Colonic mucosa (tissue), 4 donors: ENCODE data around the gene TASP1. TPM values are rescaled to one million over a fixed set of nuclear protein-coding genes. Genes with fewer than 3 reads are reported as not detected.

Experiments
- DNase-seq: peaks from one replicate; pipeline ENCODE4 v3.0.0-alpha.2; 2020
- H3K27ac ChIP-seq: fragments of 200-600 bp; one replicate; pipeline ENCODE4 v1.8.0; 2021
- H3K27me3 ChIP-seq: fragments of 200-600 bp; one replicate; pipeline ENCODE4 v1.8.0; 2021
- H3K36me3 ChIP-seq: fragments of 200-600 bp; one replicate; pipeline ENCODE4 v1.8.0; 2021
- H3K4me1 ChIP-seq: fragments of 200-600 bp; one replicate; pipeline ENCODE4 v1.8.0; 2021; ENCODE audit warnings: mild to moderate bottlenecking
- H3K4me3 ChIP-seq: fragments of 200-600 bp; one replicate; pipeline ENCODE4 v1.8.0; 2021
- H3K9ac ChIP-seq, 2 donors: one replicate each; pipeline ENCODE4 v1.7.0; 2013; ENCODE audit warnings: control low read depth in 2 of 2, low read depth in 2 of 2, low read length in 2 of 2
- H3K9me3 ChIP-seq: fragments of 200-600 bp; one replicate; pipeline ENCODE4 v1.8.0; 2021
- CTCF ChIP-seq: fragments of 200-600 bp; IDR thresholded peaks from one replicate; pipeline ENCODE4 v1.8.0; 2022; ENCODE audit warnings: antibody characterized with exemption, mild to moderate bottlenecking
- intact Hi-C: fragments of 100-400 bp; cut with DNase I; formaldehyde crosslinking; loops from one replicate; pipeline ENCODE4 v1.14.1; 2022
- total RNA-seq, 2 donors: library from RNA; stranded (reverse); fragmentation: NEBNext Ultra II Directional in 1 of 2; extraction: Animal tissue kit (Norgen Biotek cat#: 25700) in 1 of 2; gene quantifications; one replicate each; pipeline ENCODE4 v1.2.1, GENCODE V29; 2021
- donor health status: healthy.
- donor health status: DM: no; HTN: no; CAD: no.
- donor health status: DM: no; HTN: no; CAD: no.

Gene TASP1
- total RNA-seq, 2 donors from 2014 or later: 9.4 to 12.6 TPM

- no peaks in the 10 kb centered on the region for H3K9me3 ChIP-seq
- H3K4me3 ChIP-seq: no peak overlapping the region
- H3K9ac ChIP-seq: no peak overlapping the region
- intact Hi-C loops: no loop called here
- no peak for DNase-seq
- TF ChIP-seq CTCF: no peak
- H3K27ac ChIP-seq: no peak overlapping the region
- no peaks in the 10 kb centered on the region for H3K4me1 ChIP-seq
- H3K36me3 ChIP-seq: no peaks in the 10 kb centered on the region
- no peaks in the 10 kb centered on the region for H3K27me3 ChIP-seq
Observed at GRCh38 chr20:13515796-13516558, 122.8 kb downstream of the TASP1 start.

- Histone ChIP-seq H3K36me3 (no peaks in the 10 kb centered on the region), H3K27ac (no peak overlapping the region), H3K9ac (no peak overlapping the region), H3K4me3 (no peak overlapping the region), H3K9me3 (no peaks in the 10 kb centered on the region), H3K27me3 (no peaks in the 10 kb centered on the region), H3K4me1 (no peaks in the 10 kb centered on the region)
- no peak for TF ChIP-seq CTCF
- intact Hi-C loops: no loop called here
- DNase-seq: no peak
Observed at GRCh38 chr20:13515291-13515690, 123.4 kb downstream of the TASP1 start.

- intact Hi-C loops: no loop called here
- Histone ChIP-seq H3K27me3 (no peaks in the 10 kb centered on the region), H3K4me1 (no peaks in the 10 kb centered on the region), H3K9me3 (no peaks in the 10 kb centered on the region), H3K36me3 (no peaks in the 10 kb centered on the region), H3K9ac (no peak overlapping the region), H3K27ac (no peak overlapping the region), H3K4me3 (no peak overlapping the region)
- no peak for TF ChIP-seq CTCF
- no peak for DNase-seq
Observed at GRCh38 chr20:13510837-13511488, 127.8 kb downstream of the TASP1 start.

GRCh38 chr20:13507646-13508045 lies 131.1 kb downstream of the TASP1 start:
- no peaks in the 10 kb centered on the region for H3K27me3 ChIP-seq
- H3K9ac ChIP-seq: no peak overlapping the region
- no peak overlapping the region for H3K27ac ChIP-seq
- TF ChIP-seq CTCF: no peak
- no peaks in the 10 kb centered on the region for H3K9me3 ChIP-seq
- H3K4me1 ChIP-seq: no peaks in the 10 kb centered on the region
- DNase-seq: no peak
- intact Hi-C loops: no loop called here
- H3K36me3 ChIP-seq: no peaks in the 10 kb centered on the region
- H3K4me3 ChIP-seq: no peak overlapping the region

- intact Hi-C loops: no loop called here
- Histone ChIP-seq H3K36me3 (no peaks in the 10 kb centered on the region), H3K4me3 (no peak overlapping the region), H3K4me1 (no peaks in the 10 kb centered on the region), H3K9ac (no peak overlapping the region), H3K9me3 (no peaks in the 10 kb centered on the region), H3K27me3 (no peaks in the 10 kb centered on the region), H3K27ac (no peak overlapping the region)
- TF ChIP-seq CTCF: no peak
- DNase-seq: no peak
Observed at GRCh38 chr20:13501500-13501899, 137.2 kb downstream of the TASP1 start.
